ENCODE measurements around the gene TNFAIP2.
A peak's percentile ranks its signal among the peaks of the same experiment; 100 is the strongest.
"Not testable (repeated sequence)": the region's sequence is repeated elsewhere in the genome, so short reads cannot be mapped to it uniquely, and the experiment has no call there.

The TNFAIP2 gene

GRCh38 chr14:103155416-103155815 is 32.2 kb downstream of the TNFAIP2 start:
- not testable (repeated sequence) for DNase-seq (ENCODE audit: low spot score)

GRCh38 chr14:103155826-103156394 is 32.6 kb downstream of the TNFAIP2 start:
- DNase-seq (ENCODE audit: low spot score): no peak

GRCh38 chr14:103156651-103157378 is 33.6 kb downstream of the TNFAIP2 start:
- DNase-seq (ENCODE audit: low spot score): no peak

- DNase-seq (ENCODE audit: low spot score): no peak
Observed at GRCh38 chr14:103157969-103158368, 34.7 kb downstream of the TNFAIP2 start.

- no peak for DNase-seq (ENCODE audit: low spot score)
Observed at GRCh38 chr14:103158688-103159087, 35.4 kb downstream of the TNFAIP2 start.

GRCh38 chr14:103160321-103161053 is 37.2 kb downstream of the TNFAIP2 start:
- DNase-seq (ENCODE audit: low spot score): no peak

- no peak for DNase-seq (ENCODE audit: low spot score)
Observed at GRCh38 chr14:103161054-103161397, 37.8 kb downstream of the TNFAIP2 start.

GRCh38 chr14:103163199-103163598 is 39.9 kb downstream of the TNFAIP2 start:
- DNase-seq (ENCODE audit: low spot score): no peak

- DNase-seq (ENCODE audit: low spot score): no peak
Observed at GRCh38 chr14:103164006-103164405, 40.7 kb downstream of the TNFAIP2 start.

- DNase-seq (ENCODE audit: low spot score): no peak
Observed at GRCh38 chr14:103164779-103165178, 41.5 kb downstream of the TNFAIP2 start.

GRCh38 chr14:103165323-103165722 is 42.1 kb downstream of the TNFAIP2 start:
- no peak for DNase-seq (ENCODE audit: low spot score)

GRCh38 chr14:103169954-103170353 is 46.7 kb downstream of the TNFAIP2 start:
- no peak for DNase-seq (ENCODE audit: low spot score)

- DNase-seq (ENCODE audit: low spot score): not testable (repeated sequence)
Observed at GRCh38 chr14:103171206-103171605, 47.9 kb downstream of the TNFAIP2 start.

GRCh38 chr14:103172921-103173320 is 49.7 kb downstream of the TNFAIP2 start:
- no peak for DNase-seq (ENCODE audit: low spot score)

GRCh38 chr14:103173887-103174286 is 50.6 kb downstream of the TNFAIP2 start:
- DNase-seq (ENCODE audit: low spot score): not testable (repeated sequence)

- not testable (repeated sequence) for DNase-seq (ENCODE audit: low spot score)
Observed at GRCh38 chr14:103176176-103176575, 52.9 kb downstream of the TNFAIP2 start.

- no peak for DNase-seq (ENCODE audit: low spot score)
Observed at GRCh38 chr14:103177376-103177775, 54.1 kb downstream of the TNFAIP2 start.

- no peak for DNase-seq (ENCODE audit: low spot score)
Observed at GRCh38 chr14:103178521-103178920, 55.3 kb downstream of the TNFAIP2 start.

GRCh38 chr14:103179094-103179493 is 55.8 kb downstream of the TNFAIP2 start:
- DNase-seq (ENCODE audit: low spot score): no peak

GRCh38 chr14:103180331-103180730 is 57.1 kb downstream of the TNFAIP2 start:
- DNase-seq (ENCODE audit: low spot score): no peak

- DNase-seq (ENCODE audit: low spot score): no peak
Observed at GRCh38 chr14:103184046-103184445, 60.8 kb downstream of the TNFAIP2 start.

- peak; percentile 38 for DNase-seq (ENCODE audit: low spot score)
Observed at GRCh38 chr14:103185051-103186029, 62.1 kb downstream of the TNFAIP2 start.
